ENCODE results near the gene EPAS1. TPM values are rescaled to one million over a fixed set of nuclear protein-coding genes. Genes with fewer than 3 reads are reported as not detected.

EPAS1 gene
- polyA plus RNA-seq, 1 of the 3 experiments (the other 2 are of a cell fraction) = 69.2 TPM

GRCh38 chr2:46263347-46263746 is 33.9 kb upstream of the EPAS1 start:
- H3K9me3 ChIP-seq = no peaks in the 10 kb centered on the region
- peaks cover 0 to 9% of the 10 kb centered on the region in 2 experiments; a peak in 2 of 4 replicates for H3K4me1 ChIP-seq (ENCODE audit: control insufficient read depth in 1 of 2, insufficient read depth in 2 of 2, low read depth in 1 of 2, low read length in 1 of 2)
- CTCF ChIA-PET = no interaction called here
- no peak overlapping the region for H3K4me2 ChIP-seq
- no peak overlapping the region for H3K9ac ChIP-seq
- TF ChIP-seq MAX (IDR thresholded peaks at IDR 0.05; ENCODE audit: low read depth) (no peak), TEAD4 (IDR thresholded peaks at IDR 0.05; ENCODE audit: borderline replicate concordance, insufficient read depth) (no peak), POLR2AphosphoS5 (IDR thresholded peaks at IDR 0.05; ENCODE audit: low read depth, low read length) (no peak), YY1 (IDR thresholded peaks at IDR 0.05; ENCODE audit: low read depth) (no peak), IRF3 (IDR thresholded peaks at IDR 0.05; ENCODE audit: low read depth, low read length) (no peak), EZH2phosphoT487 (IDR thresholded peaks at IDR 0.05; ENCODE audit: borderline replicate concordance, low read depth) (no peak), NFIC (IDR thresholded peaks at IDR 0.05; ENCODE audit: borderline replicate concordance) (no peak), GABPA (IDR thresholded peaks at IDR 0.05; ENCODE audit: low read depth) (no peak), GATA2 (CRISPR knock-in tag; IDR thresholded peaks at IDR 0.05) (no peak), FOXJ3 (CRISPR knock-in tag; IDR thresholded peaks at IDR 0.05) (no peak), CHD2 (IDR thresholded peaks at IDR 0.05; ENCODE audit: low read length, partially characterized antibody) (no peak), SMC3 (IDR thresholded peaks at IDR 0.05; ENCODE audit: low read depth, low read length) (no peak), PBX3 (IDR thresholded peaks at IDR 0.05) (no peak), TCF12 (IDR thresholded peaks at IDR 0.05) (no peak), RAD21 (IDR thresholded peaks at IDR 0.05; ENCODE audit: low read length) (no peak), USF1 (IDR thresholded peaks at IDR 0.05; ENCODE audit: borderline replicate concordance, low read depth) (no peak), MXI1 (IDR thresholded peaks at IDR 0.05; ENCODE audit: low read depth, low read length) (no peak), FOXM1 (IDR thresholded peaks at IDR 0.05; ENCODE audit: low read depth) (no peak), TAF1 (IDR thresholded peaks at IDR 0.05; ENCODE audit: borderline replicate concordance, low read depth, low read length) (no peak), EP300 (IDR thresholded peaks at IDR 0.05; ENCODE audit: borderline replicate concordance in 1 of 2, low read depth in 1 of 2, low read length in 1 of 2) (no peak)
- no peak overlapping the region for H2AFZ ChIP-seq (ENCODE audit: low read depth)
- 93% methylated on average over 1 of the region's 1 CpG for WGBS (ENCODE audit: low lambda C conversion rate)
- H4K20me1 ChIP-seq (ENCODE audit: insufficient read depth) = no peaks in the 10 kb centered on the region
- H3K4me3 ChIP-seq (ENCODE audit: low read depth in 2 of 2, low read length in 1 of 2) = no peak overlapping the region
- no peak overlapping the region for H3K27ac ChIP-seq (ENCODE audit: low read depth in 2 of 2, low read length in 1 of 2)
- H3F3A ChIP-seq (replicated peaks; ENCODE audit: insufficient read depth) = peaks cover 10% of the 10 kb centered on the region
- POLR2A ChIA-PET = no interaction called here
- no peaks in the 10 kb centered on the region for H3K79me2 ChIP-seq (ENCODE audit: insufficient read depth)
- no peaks in the 10 kb centered on the region for H3K36me3 ChIP-seq (replicated peaks in 1 of 2; ENCODE audit: control insufficient read depth in 1 of 2, insufficient read depth in 2 of 2, low read length in 1 of 2)
- no peaks in the 10 kb centered on the region for H3K27me3 ChIP-seq (ENCODE audit: insufficient read depth)
- H3K9me2 ChIP-seq = no peaks in the 10 kb centered on the region
- no peak for DNase-seq
